ENCODE data around the gene ARHGEF10L.

The ARHGEF10L gene

GRCh38 chr1:17594690-17595601 lies 55.4 kb downstream of the ARHGEF10L start:
- Mint-ChIP-seq H3K36me3 (no peaks in the 10 kb centered on the region), H3K4me1 (no peaks in the 10 kb centered on the region), H3K9me3 (no peaks in the 10 kb centered on the region), H3K27ac (no peak overlapping the region), H3K27me3 (peaks cover 9% of the 10 kb centered on the region), H3K4me3 (no peak overlapping the region)
- no peak for ATAC-seq (ENCODE audit: low read depth)
- no peak for DNase-seq (ENCODE audit: low spot score in 2 of 2)

- no peaks in the 10 kb centered on the region for H3K9me3 Mint-ChIP-seq
- peaks cover 6% of the 10 kb centered on the region for H3K27me3 Mint-ChIP-seq
- H3K4me3 Mint-ChIP-seq, result no peak overlapping the region
- no peak overlapping the region for H3K27ac Mint-ChIP-seq
- no peaks in the 10 kb centered on the region for H3K4me1 Mint-ChIP-seq
- no peak for ATAC-seq (ENCODE audit: low read depth)
- H3K36me3 Mint-ChIP-seq, result no peaks in the 10 kb centered on the region
- DNase-seq (ENCODE audit: low spot score in 2 of 2), result no peak
These were observed 56.1 kb downstream of the ARHGEF10L start for GRCh38 chr1:17595602-17595925.

GRCh38 chr1:17596186-17596585 lies 56.7 kb downstream of the ARHGEF10L start:
- no peaks in the 10 kb centered on the region for H3K4me1 Mint-ChIP-seq
- peaks cover 6% of the 10 kb centered on the region for H3K27me3 Mint-ChIP-seq
- no peaks in the 10 kb centered on the region for H3K9me3 Mint-ChIP-seq
- H3K36me3 Mint-ChIP-seq, result no peaks in the 10 kb centered on the region
- no peak overlapping the region for H3K27ac Mint-ChIP-seq
- ATAC-seq (ENCODE audit: low read depth) (no peak), DNase-seq (ENCODE audit: low spot score in 2 of 2) (no peak)
- H3K4me3 Mint-ChIP-seq, result no peak overlapping the region

- peaks cover 6% of the 10 kb centered on the region for H3K27me3 Mint-ChIP-seq
- no peak overlapping the region for H3K4me3 Mint-ChIP-seq
- H3K9me3 Mint-ChIP-seq, result no peaks in the 10 kb centered on the region
- no peak for ATAC-seq (ENCODE audit: low read depth)
- no peaks in the 10 kb centered on the region for H3K36me3 Mint-ChIP-seq
- no peak overlapping the region for H3K27ac Mint-ChIP-seq
- DNase-seq (ENCODE audit: low spot score in 2 of 2), result no peak
- no peaks in the 10 kb centered on the region for H3K4me1 Mint-ChIP-seq
These were observed 57.4 kb downstream of the ARHGEF10L start for GRCh38 chr1:17596651-17597509.

GRCh38 chr1:17597651-17598050 lies 58.2 kb downstream of the ARHGEF10L start:
- Mint-ChIP-seq H3K27me3 (peaks cover 10% of the 10 kb centered on the region), H3K4me1 (no peaks in the 10 kb centered on the region), H3K4me3 (no peak overlapping the region), H3K36me3 (no peaks in the 10 kb centered on the region), H3K27ac (no peak overlapping the region), H3K9me3 (no peaks in the 10 kb centered on the region)
- ATAC-seq (ENCODE audit: low read depth), result no peak
- no peak for DNase-seq (ENCODE audit: low spot score in 2 of 2)

GRCh38 chr1:17598251-17598650 lies 58.8 kb downstream of the ARHGEF10L start:
- ATAC-seq (ENCODE audit: low read depth) (no peak), DNase-seq (ENCODE audit: low spot score in 2 of 2) (no peak)
- H3K4me1 Mint-ChIP-seq, result no peaks in the 10 kb centered on the region
- no peak overlapping the region for H3K27ac Mint-ChIP-seq
- no peak overlapping the region for H3K4me3 Mint-ChIP-seq
- no peaks in the 10 kb centered on the region for H3K9me3 Mint-ChIP-seq
- H3K36me3 Mint-ChIP-seq, result no peaks in the 10 kb centered on the region
- peaks cover 9% of the 10 kb centered on the region for H3K27me3 Mint-ChIP-seq

- Mint-ChIP-seq H3K4me3 (no peak overlapping the region), H3K27me3 (peaks cover 9% of the 10 kb centered on the region), H3K9me3 (no peaks in the 10 kb centered on the region), H3K36me3 (no peaks in the 10 kb centered on the region), H3K4me1 (no peaks in the 10 kb centered on the region), H3K27ac (no peak overlapping the region)
- DNase-seq (ENCODE audit: low spot score in 2 of 2) (no peak), ATAC-seq (ENCODE audit: low read depth) (no peak)
These were observed 59.9 kb downstream of the ARHGEF10L start for GRCh38 chr1:17599291-17599953.

- Mint-ChIP-seq H3K27ac (no peak overlapping the region), H3K4me1 (no peaks in the 10 kb centered on the region), H3K27me3 (peaks cover 9% of the 10 kb centered on the region), H3K36me3 (no peaks in the 10 kb centered on the region), H3K9me3 (no peaks in the 10 kb centered on the region), H3K4me3 (no peak overlapping the region)
- ATAC-seq (ENCODE audit: low read depth), result no peak
- DNase-seq (ENCODE audit: low spot score in 2 of 2), result no peak
These were observed 60.4 kb downstream of the ARHGEF10L start for GRCh38 chr1:17599954-17600300.

GRCh38 chr1:17600321-17600720 lies 60.8 kb downstream of the ARHGEF10L start:
- H3K27me3 Mint-ChIP-seq, result peaks cover 9% of the 10 kb centered on the region
- no peak overlapping the region for H3K4me3 Mint-ChIP-seq
- H3K27ac Mint-ChIP-seq, result no peak overlapping the region
- ATAC-seq (ENCODE audit: low read depth) (no peak), DNase-seq (ENCODE audit: low spot score in 2 of 2) (no peak)
- no peaks in the 10 kb centered on the region for H3K4me1 Mint-ChIP-seq
- no peaks in the 10 kb centered on the region for H3K36me3 Mint-ChIP-seq
- H3K9me3 Mint-ChIP-seq, result no peaks in the 10 kb centered on the region

GRCh38 chr1:17601643-17602382 lies 62.3 kb downstream of the ARHGEF10L start:
- H3K27me3 Mint-ChIP-seq, result peaks cover 8% of the 10 kb centered on the region
- H3K36me3 Mint-ChIP-seq, result no peaks in the 10 kb centered on the region
- no peaks in the 10 kb centered on the region for H3K4me1 Mint-ChIP-seq
- DNase-seq (ENCODE audit: low spot score in 2 of 2) (no peak), ATAC-seq (ENCODE audit: low read depth) (no peak)
- H3K4me3 Mint-ChIP-seq, result no peak overlapping the region
- H3K27ac Mint-ChIP-seq, result no peak overlapping the region
- H3K9me3 Mint-ChIP-seq, result no peaks in the 10 kb centered on the region

GRCh38 chr1:17603091-17603841 lies 63.8 kb downstream of the ARHGEF10L start:
- Mint-ChIP-seq H3K36me3 (no peaks in the 10 kb centered on the region), H3K27me3 (peaks cover 7% of the 10 kb centered on the region), H3K4me1 (no peaks in the 10 kb centered on the region), H3K4me3 (no peak overlapping the region), H3K27ac (peak overlapping the region; percentile 35), H3K9me3 (no peaks in the 10 kb centered on the region)
- ATAC-seq (ENCODE audit: low read depth) (no peak), DNase-seq (ENCODE audit: low spot score in 2 of 2) (no peak)

GRCh38 chr1:17605582-17606344 lies 66.3 kb downstream of the ARHGEF10L start:
- H3K27ac Mint-ChIP-seq, result no peak overlapping the region
- no peaks in the 10 kb centered on the region for H3K36me3 Mint-ChIP-seq
- H3K27me3 Mint-ChIP-seq, result peaks cover 5% of the 10 kb centered on the region
- DNase-seq (ENCODE audit: low spot score in 2 of 2), result no peak
- no peak overlapping the region for H3K4me3 Mint-ChIP-seq
- ATAC-seq (ENCODE audit: low read depth), result no peak
- no peaks in the 10 kb centered on the region for H3K4me1 Mint-ChIP-seq
- no peaks in the 10 kb centered on the region for H3K9me3 Mint-ChIP-seq

Data from memory B cell (primary cell).